UCSD-AML1 (cell line): ENCODE data around the gene RBMXL2.

Source experiments
- DNase-seq: peaks from one replicate; lab custom pipeline; 2025; ENCODE audit not compliant: unreplicated experiment; lab: John Stamatoyannopoulos, UW

The RBMXL2 gene

DNA sequence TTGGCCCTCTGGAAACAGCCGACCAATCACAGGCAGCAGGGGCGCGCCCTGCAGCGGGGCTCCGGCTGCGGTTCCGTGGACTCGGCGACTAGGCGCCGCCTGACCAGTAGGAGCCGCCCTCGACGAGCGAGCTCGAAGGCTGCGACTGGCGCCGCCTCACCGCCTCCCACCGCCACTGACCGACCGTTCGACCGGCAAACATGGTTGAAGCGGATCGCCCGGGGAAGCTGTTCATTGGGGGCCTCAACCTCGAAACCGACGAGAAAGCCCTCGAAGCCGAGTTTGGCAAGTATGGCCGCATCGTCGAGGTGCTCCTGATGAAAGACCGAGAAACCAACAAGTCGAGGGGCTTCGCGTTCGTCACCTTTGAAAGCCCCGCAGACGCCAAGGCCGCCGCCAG lies at the start of gene RBMXL2:
TSS of gene RBMXL2 (plus strand) at position 78 of the 400 bp plus-strand sequence. CDS start at position 201, 123 bp downstream.
- no peak for DNase-seq

DNA sequence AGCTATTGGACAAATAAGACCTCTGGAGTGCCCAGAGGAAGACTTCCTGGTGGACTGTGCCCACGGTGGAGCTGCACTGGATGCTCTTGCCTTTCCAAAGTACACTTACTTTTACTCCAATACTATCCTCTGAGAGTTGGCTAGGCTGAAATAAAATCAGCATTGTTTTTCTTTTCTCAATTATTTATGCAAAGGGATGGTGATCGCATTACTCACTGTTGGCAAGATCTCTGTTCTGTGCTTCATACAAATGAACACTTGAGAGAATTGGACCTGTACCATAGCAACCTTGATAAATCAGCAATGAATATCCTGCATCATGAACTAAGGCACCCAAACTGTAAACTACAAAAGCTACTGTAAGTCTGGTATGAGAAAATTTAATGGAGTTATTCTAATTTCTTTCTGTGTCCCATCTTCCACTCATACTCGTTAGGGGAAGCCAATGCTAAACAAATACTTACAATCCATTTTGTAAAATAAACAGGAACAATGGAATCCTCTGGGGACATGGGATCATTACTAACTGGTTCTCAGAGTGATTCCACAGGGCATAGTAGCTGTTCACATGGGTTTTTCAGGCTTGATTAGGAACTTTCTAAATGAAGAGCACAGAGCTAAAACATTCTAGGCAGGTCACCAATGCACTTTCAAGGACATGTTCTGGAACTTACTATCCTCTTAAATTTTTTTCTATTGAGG lies 42.2 kb upstream of the RBMXL2 start:
- DNase-seq = no peak

DNA sequence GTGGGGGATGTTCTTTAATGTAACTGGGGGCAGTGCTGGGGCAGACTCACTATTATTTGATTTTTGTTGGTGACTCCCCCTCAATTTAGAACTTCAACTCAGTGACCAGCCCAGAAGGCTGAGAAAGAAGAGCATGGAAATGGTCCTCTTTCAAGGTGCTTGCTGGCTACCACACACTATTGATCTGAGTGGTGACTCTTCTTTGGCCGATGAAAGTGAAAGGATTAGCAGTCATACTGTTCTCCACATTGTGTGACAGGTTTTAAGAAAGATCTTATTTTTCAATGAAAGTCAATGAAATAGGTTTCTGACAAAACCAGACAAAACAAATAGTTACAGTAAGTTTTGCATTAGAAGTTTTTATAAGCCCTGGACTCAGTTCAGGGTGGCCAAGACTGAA lies 38.6 kb upstream of the RBMXL2 start:
- DNase-seq = no peak

DNA sequence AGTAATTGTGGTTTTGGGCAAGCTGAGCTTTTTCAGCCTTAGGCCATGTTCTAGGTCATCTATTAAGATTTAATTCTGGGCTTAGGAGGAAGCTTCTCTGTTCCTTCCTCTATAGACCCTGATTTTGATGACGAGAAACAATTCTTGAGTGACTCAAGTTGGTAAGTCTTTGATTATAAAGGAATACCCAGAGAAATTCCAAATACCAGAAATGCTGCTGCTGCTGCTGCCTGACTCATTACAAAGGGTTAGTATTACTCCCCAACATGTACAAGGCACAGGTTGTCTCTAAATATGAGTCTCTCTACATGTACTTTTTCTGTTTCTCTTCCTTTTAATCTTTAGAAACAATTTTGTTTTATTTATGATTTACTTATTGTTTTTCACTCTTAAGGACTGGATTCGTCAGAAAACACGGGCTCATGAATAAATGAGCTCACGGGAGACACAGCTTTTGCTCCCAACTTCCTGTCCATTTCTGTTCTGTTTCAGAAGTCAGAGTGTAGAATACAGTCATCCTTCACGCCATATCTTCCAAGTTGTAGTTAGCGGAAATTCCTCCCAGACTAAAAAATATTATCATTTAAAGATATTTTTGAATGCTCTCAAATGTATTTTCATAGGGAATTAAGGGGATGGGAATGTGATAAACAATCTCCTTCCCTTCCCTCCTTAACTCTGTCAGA lies 31.8 kb upstream of the RBMXL2 start:
- no peak for DNase-seq

DNA sequence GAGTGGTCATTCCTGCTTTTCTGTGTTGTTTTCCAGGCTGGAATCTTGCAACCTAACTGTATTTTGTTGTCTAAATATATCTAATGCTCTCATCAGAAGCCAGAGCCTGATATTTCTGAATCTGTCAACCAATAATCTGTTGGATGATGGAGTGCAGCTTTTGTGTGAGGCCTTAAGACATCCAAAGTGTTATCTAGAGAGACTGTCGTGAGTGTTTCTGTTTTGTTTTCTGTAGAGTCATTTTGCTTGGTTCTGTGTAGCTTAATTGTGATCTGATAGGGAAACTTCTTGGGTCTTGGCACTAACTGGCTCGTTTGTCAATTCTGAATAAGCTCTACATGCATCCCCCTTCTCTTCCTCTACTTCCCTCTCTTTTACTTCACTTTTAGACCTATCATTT lies 31.2 kb upstream of the RBMXL2 start:
- DNase-seq = no peak

DNA sequence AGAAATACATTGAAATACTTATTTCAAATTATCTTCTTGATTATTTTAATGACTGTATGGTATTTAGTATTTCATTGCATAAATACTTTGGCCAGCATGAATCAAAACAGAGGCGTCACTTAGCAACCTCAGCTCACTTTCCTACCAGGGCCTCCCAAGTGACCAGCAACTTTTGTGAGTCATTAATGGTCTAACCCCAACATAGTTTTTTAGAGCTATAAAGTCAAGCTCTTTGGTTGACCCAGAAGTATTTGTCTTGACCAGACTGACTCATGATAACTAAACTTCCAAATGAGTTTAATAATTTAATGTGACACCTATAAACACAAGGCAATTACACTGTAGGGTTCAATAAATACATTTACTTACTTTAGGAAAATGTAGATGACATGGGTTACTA lies 27.9 kb upstream of the RBMXL2 start:
- DNase-seq = no peak

DNA sequence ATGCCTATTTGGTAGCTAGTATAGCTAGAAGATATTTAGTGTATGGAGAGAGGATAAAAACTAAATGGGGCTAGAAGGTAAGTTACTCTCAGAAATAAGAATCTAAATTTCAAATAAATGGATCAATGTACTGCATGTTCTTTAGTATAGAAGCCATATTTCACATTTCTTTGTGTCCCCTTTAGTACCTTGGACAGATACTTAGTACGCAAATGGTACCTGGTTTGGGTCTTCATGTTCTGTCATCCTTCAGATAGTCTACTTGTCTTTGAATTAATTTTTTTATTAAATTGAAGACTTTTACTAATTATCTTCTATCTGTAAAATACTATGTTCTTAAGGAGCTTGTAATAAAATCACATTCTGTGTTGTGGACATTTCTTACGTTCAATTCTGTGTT lies 26.3 kb upstream of the RBMXL2 start:
- no peak for DNase-seq

DNA sequence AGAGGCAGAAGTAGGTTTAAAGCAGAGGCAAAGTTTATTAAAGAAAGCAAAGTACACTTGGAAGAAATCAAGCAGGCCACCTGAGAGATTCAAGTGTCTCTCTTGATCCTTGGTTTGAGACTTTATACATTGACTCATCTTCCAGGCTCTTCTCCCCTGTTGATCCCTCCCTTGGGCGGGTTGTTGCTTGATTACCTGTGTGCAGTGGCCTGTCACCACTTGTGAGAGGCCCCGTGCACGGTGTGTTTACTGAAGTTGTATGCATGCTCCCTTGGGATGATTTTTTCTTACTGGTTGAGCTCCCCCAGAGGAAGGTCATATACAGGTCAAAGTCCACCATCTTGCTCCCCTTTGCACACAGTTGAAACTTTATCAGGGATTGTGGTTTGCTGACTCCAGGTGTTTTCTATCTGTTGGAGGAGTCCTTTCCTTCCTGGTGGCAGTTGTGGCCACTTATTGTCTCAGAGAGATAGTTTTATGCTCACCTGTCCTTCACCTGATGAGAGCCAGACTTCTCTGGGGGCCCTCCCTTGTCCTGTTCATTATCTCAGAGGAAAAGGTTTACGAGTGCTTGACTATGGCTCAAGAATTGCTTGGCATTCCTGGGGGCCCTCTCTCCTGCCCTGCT lies 16.3 kb upstream of the RBMXL2 start:
- DNase-seq = no peak

DNA sequence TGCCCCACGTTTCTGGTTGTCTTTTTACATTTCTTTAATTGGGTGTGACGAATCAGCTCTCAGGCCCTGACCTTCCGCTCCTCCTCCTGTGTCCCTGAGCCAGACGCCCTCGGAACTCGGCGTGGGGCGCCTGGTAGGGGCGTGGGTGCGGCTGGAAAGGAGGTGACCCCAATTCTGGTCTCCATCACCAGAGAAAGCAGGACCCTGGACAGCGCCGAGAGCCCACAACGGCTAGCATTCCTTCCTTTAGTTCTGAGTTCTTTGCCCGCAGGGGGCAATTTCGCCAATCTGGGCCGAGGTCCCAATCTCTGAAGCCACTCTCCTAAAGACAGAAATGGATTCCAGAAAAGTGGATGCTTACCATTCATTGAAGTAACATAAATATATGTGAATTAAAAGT lies 11.7 kb upstream of the RBMXL2 start:
- DNase-seq = no peak

DNA sequence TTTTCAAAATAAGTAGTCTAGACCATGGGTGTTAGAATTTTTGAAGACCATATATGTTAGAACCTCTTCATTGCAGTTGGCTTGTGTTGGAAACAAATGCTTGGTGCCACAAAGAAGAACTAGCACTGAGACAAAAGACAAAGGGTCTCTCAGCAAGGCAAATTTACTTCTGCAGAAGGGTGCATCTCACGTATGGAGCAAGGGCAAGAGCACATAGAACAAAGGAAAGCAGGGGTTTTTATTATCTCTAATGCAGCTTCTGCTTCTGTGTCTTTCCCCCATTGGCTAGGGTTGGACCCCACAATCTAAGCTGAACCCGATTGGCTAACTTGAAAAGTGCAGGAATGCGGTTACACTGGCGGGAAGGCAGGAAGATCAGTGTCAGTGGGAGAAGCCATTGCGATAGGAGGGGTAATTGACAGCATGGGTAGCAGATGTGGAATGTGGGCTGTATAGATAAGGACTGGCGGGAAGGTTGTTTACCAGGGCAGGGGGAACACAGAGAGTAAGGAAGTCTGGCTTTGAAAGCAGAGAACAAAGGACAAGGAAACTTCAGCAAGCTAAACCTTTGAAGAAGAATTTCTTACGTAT lies 9.2 kb upstream of the RBMXL2 start:
- DNase-seq = no peak

DNA sequence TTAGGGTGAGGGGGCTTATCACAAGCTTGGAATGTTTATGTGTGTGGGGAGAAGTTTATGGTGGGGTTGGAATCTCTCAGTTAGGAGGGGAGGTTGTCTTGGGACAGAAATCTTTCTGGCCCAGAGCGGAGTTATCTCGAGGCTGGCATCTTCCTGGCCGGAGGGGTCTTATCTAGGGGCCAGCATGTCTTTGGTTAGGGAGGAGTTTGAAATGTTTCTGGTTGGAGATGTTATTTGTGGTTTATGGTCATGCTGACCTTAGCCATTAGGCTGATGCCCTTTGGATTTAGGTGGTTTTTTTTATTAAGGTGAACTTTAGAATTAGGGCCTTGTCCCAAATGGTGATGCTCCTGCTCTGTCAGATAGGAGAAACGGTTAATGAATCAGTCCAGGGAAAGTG lies 7.9 kb upstream of the RBMXL2 start:
- no peak for DNase-seq

DNA sequence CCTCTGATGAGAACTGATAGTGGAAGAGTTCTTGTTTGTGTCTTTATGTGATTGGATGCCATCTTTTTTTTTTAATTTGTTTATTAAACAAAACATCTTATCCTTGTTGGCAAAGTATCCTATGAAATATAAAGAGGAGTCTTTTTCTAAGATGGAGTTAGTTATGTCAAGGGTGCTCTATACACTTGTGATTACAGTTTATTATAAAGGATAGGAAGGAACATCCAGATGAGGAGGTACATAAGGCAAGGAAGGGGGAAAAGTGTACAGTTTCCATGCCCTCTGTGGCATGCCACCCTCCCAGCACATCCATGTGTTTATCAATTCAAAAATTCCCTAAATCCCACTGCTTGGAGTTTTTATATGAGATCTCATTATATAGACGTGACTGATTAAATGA lies 7.4 kb upstream of the RBMXL2 start:
- DNase-seq = no peak

DNA sequence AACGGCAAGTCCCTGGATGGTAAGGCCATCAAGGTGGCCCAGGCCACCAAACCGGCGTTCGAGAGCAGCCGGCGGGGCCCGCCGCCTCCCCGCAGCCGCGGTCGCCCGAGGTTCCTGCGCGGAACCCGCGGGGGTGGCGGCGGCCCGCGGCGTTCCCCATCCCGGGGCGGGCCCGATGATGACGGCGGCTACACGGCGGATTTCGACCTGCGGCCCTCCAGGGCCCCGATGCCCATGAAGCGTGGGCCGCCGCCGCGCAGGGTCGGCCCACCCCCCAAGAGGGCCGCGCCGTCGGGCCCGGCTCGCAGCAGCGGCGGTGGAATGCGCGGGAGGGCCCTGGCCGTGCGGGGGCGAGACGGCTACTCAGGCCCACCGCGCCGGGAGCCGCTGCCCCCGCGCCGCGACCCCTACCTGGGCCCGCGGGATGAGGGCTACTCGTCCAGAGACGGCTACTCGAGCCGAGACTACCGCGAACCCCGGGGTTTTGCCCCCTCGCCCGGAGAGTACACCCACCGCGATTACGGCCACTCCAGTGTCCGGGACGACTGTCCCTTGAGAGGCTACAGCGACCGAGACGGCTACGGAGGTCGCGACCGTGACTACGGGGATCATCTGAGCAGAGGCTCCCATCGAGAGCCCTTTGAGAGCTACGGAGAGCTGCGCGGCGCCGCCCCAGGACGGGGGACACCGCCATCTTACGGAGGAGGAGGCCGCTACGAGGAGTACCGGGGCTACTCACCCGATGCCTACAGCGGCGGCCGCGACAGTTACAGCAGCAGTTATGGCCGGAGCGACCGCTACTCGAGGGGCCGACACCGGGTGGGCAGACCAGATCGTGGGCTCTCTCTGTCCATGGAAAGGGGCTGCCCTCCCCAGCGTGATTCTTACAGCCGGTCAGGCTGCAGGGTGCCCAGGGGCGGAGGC lies 792 bp downstream of the RBMXL2 start:
- DNase-seq = no peak

DNA sequence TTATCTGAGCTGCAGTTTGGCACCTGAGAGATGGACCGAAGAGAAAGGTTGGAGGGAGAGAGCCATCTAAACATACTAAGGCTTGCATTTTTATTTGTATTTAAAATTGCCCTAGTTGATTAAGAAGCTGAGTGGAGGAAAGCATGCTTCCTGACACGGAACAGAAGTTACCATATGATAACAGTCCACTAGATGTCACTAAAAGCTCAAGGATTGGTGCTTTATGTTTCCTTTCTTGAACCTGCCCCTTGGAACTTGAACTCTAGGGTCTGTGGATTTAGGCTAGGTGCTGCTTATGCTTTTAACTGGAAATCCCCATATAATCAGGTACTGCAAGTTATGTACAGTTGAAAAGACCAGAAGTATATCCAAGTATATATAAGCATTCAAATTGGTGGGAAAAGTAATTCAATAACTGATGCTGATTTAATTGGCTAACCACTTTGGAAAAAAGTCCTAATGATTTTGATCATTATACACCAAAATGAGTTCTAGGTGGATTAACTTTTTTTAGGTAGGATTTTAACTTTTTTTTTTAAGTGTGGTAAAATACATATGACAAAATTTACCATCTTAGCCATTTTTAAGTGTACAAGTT lies 9.5 kb downstream of the RBMXL2 start:
- no peak for DNase-seq

DNA sequence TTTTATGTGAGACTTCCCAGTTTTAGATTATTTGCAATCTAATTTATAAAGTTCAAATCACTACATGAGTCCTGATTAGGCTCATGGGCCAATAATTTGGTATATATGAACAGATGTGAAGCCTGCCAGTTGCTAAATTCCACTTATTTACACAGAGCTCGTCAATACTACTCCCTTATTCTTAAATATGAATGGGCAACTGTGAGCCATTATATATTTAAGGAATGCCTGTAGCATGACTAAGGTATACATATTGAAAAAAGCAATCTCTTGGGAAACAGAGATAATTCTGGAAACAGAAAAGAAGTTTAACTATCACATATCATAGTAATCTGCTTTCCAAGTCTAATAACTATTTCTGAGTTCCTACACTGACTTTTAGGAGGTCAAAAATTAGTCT lies 27.0 kb downstream of the RBMXL2 start:
- DNase-seq = no peak

DNA sequence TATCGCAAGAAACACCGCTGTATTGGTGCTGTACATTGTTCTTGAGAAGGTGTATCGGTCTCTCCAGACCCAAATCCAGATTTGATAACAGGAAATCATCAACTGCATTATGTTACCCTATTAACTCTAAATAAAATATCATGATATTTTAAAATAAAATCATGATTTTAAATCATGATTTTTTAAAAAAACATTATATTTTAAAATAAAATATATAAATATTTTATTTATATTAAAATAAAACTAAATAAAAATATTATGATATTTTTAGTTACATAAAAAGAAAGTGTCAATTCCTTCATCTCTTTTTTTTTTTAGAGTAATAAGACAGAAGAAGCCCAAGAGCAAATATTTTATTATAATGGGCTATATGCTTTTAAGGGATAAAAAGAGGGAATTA lies 27.6 kb downstream of the RBMXL2 start:
- DNase-seq = no peak

DNA sequence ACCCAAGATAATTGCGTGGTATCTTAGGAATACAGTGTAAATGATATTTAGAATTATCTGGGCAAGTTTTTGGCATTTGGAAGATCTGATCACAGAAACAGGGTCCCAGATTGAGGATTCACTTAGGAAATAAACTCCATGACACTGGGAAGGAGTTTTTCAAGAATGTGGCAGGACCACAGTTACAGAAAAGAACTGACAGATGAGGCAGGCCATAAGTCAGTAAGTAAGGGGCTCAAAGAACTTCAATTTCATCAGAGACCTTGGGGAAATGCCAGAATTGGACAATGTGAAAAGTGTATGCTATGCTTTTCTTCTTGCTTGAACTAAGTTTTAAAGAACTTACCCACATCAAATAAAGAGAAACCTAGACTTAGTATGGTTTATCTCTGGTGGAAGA lies 49.3 kb downstream of the RBMXL2 start:
- no peak for DNase-seq
